Transverse colon (tissue), 4 donors: ENCODE results near the gene SERP2.

Experiments
- EP300 ChIP-seq: sonication (generic); formaldehyde crosslinking; IDR thresholded peaks from one replicate; pipeline ENCODE4 v1.6.1; 2017; ENCODE audit warnings: antibody characterized with exemption, low read depth
- POLR2AphosphoS5 ChIP-seq, 3 donors: sonication (generic); formaldehyde crosslinking; IDR thresholded peaks; one replicate each; pipeline ENCODE4 v1.6.1; 2016; ENCODE audit warnings: antibody characterized with exemption in 3 of 3
- TF ChIP-seq, protein P1 (sequence below), 5 experiments: fragments of 200-600 bp in 3 of 5; fragments of 450-650 bp in 2 of 5; sonication (generic) in 3 of 5; IDR thresholded peaks; 1 replicate in 2 of 5; 2 replicates in 3 of 5; pipeline ENCODE4 v1.5.1; 2016 to 2017; ENCODE audit warnings: antibody characterized with exemption in 5 of 5, inconsistent platforms in 3 of 5, mild to moderate bottlenecking in 2 of 5, moderate library complexity in 1 of 5

DNA sequence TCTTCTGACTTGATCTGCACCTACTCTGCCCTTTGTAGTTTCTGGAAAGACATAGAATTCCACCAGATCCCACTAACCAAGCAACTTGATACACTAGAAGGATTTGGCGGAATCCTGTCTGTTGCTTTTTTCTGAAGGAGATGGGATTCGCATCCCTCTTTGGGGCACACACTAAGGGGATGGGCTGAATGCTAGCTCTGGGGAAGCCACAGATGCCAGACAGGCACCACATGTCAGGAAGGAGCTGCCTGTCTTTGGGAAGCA lies 52.1 kb downstream of the SERP2 start:
- TF ChIP-seq, protein P1, sequence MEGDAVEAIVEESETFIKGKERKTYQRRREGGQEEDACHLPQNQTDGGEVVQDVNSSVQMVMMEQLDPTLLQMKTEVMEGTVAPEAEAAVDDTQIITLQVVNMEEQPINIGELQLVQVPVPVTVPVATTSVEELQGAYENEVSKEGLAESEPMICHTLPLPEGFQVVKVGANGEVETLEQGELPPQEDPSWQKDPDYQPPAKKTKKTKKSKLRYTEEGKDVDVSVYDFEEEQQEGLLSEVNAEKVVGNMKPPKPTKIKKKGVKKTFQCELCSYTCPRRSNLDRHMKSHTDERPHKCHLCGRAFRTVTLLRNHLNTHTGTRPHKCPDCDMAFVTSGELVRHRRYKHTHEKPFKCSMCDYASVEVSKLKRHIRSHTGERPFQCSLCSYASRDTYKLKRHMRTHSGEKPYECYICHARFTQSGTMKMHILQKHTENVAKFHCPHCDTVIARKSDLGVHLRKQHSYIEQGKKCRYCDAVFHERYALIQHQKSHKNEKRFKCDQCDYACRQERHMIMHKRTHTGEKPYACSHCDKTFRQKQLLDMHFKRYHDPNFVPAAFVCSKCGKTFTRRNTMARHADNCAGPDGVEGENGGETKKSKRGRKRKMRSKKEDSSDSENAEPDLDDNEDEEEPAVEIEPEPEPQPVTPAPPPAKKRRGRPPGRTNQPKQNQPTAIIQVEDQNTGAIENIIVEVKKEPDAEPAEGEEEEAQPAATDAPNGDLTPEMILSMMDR (IDR thresholded peaks at IDR 0.05) = no peak
- no peak for TF ChIP-seq EP300
- TF ChIP-seq POLR2AphosphoS5 (IDR thresholded peaks at IDR 0.05) = no peak
